ENCODE results near the gene CDKL2.
"Not testable (repeated sequence)": the region's sequence is repeated elsewhere in the genome, so short reads cannot be mapped to it uniquely, and the experiment has no call there.

CDKL2 gene

DNA sequence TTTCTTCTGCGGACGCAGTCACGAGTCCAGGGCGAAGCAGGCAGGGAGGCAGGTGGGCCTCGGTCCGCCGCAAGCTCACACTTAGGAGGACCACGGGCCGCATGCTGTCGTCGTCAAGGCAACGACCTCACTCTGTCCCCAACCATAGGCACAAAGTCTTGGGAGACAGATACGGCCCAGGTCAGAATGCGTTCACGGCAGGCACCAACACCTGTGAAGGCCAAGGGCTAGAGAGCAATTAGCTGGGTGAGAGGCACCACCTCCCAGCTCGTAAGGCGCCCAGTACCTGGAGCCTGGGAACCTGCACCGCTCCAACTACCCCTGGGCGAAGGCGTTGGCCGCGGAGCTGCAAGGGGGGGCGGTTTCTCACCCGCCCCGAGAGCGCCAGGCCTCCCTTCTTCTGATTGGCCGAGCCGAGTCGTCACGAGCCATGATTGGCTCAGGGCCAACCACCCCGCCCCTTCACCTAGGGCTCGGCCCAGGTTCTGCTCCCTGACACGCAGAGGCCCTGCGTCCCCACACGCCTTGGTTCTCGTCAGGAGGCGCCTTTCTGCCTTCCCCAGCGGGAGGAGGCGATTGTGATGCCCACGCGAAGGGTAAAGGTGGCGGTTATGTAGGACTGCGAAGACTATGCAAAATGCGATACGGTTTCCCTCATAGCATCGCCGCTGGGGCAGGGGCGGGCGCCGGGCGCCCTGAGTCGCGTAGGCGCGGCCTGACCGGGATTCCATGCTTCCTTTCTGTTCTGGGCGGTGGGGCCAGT is at the start of gene CDKL2:
CDKL2 (minus strand) TSS at position 355 of the 763 bp plus-strand sequence. CDS start 4,540 bp downstream, outside the sequence.
- DNase-seq: peak; percentile 30 to 75

DNA sequence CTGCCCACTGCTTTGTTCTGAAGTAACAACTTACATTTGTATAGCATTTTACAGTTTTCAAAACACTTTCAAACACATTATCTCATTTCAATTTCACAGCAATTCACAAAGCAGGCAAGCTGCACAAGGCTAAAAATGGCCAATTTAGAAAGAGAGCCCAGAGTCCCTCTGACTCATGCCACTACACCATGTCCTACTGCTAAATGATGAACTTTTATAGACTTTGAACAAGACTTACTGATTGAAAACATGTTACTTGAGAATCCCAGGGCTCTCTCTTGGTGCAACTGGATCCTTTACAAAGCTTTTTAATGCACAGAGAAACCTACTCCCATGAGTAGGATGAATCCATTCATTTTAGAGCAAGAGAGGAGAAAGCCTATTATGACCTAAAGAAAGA is 48.6 kb upstream of the CDKL2 start:
- DNase-seq: no peak

- DNase-seq: no peak
These were observed 48.1 kb upstream of the CDKL2 start for GRCh38 chr4:75678473-75678872.

- DNase-seq: no peak
These were observed 44.7 kb upstream of the CDKL2 start for GRCh38 chr4:75675004-75675531.

DNA sequence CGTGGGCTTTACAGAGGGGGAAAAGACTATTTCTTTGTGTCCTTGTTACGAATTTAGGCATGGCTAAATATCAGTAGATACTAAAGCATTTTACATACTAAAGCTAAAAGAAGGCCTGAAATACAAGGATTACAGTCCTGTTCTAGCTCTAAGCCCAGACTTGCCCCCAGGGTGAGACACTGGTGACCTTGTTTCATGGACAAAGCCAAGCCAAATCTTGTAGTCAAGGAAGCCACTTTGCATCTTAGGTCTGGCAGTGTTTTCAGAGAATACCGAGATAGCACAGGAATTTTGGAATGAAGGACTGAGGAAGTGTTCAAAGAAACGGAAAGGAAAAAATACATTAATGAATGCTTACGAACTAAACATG is 43.6 kb upstream of the CDKL2 start:
- no peak for DNase-seq

- DNase-seq: peak; percentile 68 to 94
These were observed 43.0 kb upstream of the CDKL2 start, which contains the start of gene G3BP2 for GRCh38 chr4:75673027-75673958. TSS of gene G3BP2 (minus strand) at chr4:75673411. CDS start at chr4:75662025, 11,386 bp downstream.

DNA sequence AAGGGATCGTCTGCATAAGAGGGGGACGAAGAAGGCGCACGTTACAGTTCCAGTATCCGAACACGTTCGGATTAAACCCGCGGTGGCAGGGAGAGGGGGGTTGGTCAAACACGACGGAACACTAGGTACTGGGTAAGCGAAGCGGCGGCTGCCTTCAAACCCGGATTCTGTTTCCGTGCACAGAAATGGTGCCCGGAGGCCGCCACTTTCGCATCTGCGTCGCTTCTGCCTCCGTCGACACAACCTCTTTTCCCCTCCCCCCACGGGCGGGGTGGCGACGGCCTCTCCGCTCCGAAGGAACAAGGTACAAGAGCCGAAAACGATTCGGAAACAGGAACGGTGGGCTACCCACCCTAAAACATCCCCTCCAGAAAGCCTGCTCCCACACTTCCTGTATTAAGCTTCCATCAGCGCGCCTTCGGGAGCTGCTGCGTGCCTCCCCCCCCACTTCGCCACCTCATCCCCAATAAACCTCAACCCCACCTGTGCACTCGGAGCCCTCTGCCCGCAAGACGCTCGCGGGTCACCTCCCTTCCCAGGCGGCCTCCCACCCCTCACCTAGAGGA is 42.2 kb upstream of the CDKL2 start:
- DNase-seq: no peak

DNA sequence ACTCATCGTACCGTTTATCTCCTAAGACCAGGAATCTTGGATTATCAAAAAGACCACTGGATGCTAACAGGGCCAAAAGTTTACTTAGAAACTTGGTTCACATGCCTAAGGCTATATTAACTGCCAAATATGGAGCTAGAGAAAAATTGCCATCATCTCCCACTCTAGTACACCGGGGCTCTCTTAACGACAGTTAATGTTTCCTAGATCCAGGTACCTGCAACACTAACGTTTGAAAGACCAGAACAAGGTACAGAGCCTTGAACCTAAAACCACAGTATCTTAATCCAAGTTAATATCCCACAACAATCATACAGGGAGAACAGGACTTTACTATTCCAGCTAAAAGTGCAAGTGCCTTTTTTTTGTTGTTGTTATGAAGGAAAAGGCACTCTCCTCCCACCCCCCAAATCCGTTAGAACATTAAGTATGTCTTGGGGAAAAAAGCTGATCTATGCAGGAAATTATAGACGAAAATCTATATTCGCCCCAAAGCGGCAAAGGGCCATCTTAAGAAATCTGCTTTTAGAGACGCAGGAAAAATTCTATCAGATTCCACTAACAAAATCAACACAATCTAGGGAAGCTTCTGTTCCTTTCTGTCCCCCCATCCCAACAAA is 41.6 kb upstream of the CDKL2 start:
- no peak for DNase-seq

- no peak for DNase-seq
These were observed 38.3 kb upstream of the CDKL2 start for GRCh38 chr4:75668596-75668995.

DNA sequence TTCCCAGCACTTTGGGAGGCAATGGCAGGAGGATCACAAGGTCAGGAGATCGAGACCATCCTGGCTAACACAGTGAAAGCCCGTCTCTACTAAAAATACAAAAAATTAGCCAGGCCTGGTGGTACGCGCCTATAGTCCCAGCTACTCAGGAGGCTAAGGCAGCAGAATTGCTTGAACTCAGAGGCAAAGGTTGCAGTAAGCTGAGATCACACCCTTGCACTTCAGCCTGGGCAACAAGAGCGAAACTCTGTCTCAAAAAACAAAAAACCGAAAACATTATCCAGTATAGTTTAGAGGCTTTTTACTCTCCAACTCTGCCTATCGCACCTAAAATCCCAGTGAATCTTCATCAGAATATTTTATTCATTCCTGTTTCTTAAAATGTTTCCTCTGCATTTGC is 37.3 kb upstream of the CDKL2 start:
- DNase-seq: not testable (repeated sequence)

DNA sequence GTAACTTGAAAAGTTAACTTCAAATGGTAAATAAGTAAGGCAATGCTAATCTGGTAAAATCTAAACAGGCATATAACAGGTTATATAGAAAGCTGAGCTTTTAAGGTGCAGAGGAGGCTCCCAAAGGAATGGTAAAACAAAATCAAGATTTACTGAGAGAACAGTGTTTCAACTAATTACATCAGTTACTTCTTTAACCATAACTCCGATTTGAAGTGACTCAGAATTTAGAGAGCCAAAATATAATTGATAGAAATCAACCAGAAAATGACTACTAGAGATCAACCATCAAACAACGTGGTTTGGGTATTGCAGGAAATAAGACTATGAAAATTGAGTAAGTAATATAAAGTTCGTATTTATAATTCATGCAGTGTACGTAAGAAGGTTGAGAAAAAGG is 36.0 kb upstream of the CDKL2 start:
- no peak for DNase-seq

GRCh38 chr4:75664604-75665003 is 34.3 kb upstream of the CDKL2 start:
- not testable (repeated sequence) for DNase-seq

DNA sequence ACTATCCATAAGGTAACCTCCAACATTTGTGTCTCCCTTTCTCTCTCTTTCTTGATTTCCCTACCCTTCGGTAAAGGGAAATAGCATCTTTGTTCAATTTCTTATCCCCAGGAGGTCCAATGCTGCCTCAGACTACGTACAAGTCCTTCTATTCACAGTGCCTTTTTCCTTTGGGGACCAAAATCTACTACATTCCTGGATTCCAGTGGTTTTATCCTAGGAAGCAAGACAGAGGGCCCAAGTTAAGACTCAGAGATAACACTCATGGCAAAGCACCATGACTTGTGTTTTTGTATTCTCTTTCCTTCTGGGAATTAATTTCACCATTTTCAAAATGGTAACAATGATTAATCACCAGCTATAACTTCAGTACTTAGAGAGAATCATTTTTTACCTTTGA is 32.3 kb upstream of the CDKL2 start:
- no peak for DNase-seq

- no peak for DNase-seq
These were observed 30.2 kb upstream of the CDKL2 start for GRCh38 chr4:75660491-75660890.

DNA sequence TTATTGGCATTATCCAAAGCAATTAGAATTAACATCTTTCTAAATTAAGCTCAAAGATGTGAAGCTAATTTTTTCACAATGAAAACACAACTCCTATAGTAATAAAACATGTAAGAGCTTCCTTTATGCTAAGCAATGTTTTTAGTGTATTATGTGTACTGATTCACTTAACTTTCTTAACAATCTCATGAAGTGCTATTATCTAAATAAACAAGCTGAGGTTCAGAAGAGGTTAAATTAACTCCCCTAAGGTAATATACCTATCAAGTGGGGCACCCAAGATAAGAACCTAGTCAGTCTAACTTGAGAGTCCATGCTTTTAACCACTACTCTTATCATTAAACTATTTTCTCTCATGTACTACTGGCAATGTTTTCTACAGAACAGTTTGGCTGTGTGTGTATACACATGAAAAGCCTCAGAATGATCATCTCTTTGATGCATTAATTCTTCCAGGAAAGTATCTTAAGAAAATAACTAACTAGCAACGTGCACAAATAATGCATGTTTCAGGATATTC is 29.2 kb upstream of the CDKL2 start:
- no peak for DNase-seq

- DNase-seq: no peak
These were observed 28.5 kb upstream of the CDKL2 start for GRCh38 chr4:75658876-75659275.

GRCh38 chr4:75655562-75655961 is 25.2 kb upstream of the CDKL2 start:
- no peak for DNase-seq

DNA sequence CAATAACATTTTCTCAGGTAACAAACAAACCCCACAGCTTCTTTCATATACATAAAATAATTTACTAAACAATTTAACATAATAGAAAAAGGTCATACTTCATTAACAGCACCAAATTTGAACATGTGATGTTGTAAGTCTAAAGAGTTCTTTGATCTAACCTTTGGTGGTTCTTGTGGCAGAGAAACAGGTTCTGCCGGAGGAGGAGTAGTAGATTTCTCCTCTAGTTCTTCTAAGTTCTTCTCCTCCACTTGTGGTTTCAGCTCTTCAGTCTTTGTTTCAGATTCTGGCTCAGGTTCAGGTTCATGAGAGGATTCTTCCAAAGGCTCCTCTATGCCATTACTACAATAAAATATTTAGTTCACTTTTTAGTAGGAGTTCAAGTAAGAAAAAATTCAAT is 24.6 kb upstream of the CDKL2 start:
- no peak for DNase-seq

GRCh38 chr4:75653845-75654503 is 23.6 kb upstream of the CDKL2 start:
- no peak for DNase-seq

DNA sequence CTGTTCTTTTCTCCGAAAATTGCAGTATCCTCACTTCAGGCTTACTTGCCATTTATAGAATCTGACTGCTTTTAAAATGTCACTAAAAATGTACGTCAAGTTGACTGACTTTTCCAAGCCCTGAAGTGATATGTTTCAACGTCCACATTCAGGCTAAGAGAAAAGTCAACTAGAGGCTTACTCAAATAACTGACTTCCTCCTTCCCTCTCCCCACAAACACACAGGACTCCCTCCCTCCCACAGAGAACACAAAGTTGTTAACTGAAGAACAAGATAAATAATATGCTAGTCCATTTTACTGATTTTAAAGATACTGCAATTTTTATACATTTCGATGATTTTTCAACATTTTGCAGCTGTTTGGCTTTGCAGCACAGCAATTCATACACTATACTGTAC is 13.8 kb upstream of the CDKL2 start:
- no peak for DNase-seq

GRCh38 chr4:75643651-75644050 is 13.3 kb upstream of the CDKL2 start:
- no peak for DNase-seq

- no peak for DNase-seq
These were observed 8.9 kb upstream of the CDKL2 start for GRCh38 chr4:75639124-75639695.

Measured in cerebellar nuclear complex (tissue), 1 donor.